NCI-H2107 treated with DMSO at 0.1 percent for 48 hours (cell line): ENCODE results near the gene SMIM35.
A peak's percentile ranks its signal among the peaks of the same experiment; 100 is the strongest.
"Not testable (repeated sequence)": the region's sequence is repeated elsewhere in the genome, so short reads cannot be mapped to it uniquely, and the experiment has no call there.

Source experiments
- DNase-seq: peaks from one replicate; lab custom pipeline; 2025; ENCODE audit not compliant: unreplicated experiment; lab: John Stamatoyannopoulos, UW

SMIM35 gene

DNA sequence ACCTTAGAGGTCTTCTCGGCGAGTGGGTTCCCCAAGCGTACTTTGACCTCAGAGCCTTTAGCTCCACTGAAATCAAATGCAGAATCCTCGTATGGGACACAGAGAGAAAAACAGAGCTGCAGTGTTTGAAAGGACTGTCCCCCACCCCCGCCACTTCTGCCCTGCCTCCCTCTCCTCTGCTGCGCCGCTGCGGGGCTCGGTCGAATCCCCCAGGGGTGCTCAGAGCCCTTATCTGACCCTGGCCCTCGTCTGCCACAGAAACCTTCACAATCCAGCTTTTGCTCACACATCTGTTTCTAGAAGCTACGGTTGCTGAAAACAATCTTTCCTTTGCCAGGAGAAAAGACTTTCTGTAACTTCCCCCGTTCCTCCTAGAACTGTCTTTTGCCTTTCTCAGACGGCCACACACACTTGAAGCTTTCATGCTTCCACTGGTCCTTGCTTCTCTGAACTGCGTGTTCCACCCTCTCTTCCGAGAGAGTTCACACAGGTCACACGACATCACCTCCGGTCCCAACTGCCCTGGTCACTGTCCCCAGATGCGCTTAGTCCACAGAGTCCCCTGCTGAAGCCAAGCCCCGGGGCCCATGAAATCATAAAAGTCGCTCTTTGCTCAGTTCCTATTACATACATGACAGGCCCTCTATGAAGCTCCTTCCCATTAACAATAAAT is 3.7 kb downstream of the SMIM35 start:
- no peak for DNase-seq

GRCh38 chr11:118081241-118081958 is 5.4 kb downstream of the SMIM35 start:
- DNase-seq, result no peak

- no peak for DNase-seq
These were observed 6.5 kb downstream of the SMIM35 start for GRCh38 chr11:118080296-118080695.

DNA sequence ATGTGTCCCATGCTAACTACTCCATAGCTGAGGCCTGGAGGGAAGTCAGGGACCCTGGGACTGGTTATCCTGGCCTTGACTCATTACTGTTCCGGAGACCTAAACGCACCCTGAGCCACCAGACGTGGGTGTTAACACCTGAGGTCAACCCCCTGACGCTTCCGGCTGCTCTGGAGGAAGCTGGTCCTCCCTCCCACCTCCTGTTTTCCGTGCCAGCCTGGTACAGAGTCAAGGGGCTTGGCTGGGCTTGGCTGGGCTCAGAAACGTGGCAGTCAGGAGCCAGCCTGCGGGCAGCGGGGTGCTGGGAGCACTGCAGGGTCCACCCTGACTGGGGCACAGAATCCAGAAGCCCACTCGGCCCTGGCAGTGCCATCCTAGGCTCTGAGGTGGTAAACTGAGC is 7.3 kb downstream of the SMIM35 start:
- DNase-seq, result no peak

DNA sequence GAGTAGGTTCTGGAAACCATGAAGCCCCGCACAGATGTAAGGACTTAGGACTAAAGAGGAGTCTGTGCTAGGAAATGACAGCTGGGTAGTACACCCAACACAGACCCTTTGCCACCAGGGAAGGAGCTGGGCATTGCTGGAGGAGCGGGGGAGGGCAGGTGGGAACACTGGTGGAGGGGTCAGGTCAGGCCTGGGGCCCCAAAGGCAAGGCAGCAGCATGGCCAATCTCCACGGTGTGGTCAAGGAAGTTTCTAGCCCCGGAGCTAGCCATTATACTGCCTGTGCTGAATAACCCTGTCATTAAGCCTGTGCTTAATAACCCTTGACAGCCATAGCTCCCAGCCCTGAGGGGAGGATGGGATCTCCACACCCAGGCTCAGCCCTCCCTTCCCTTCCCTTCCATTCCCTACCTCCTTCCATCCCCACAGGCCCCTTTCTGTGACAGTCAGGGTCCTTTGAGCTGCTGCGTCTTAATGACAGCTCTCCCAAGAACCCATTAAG is 7.8 kb downstream of the SMIM35 start:
- no peak for DNase-seq

GRCh38 chr11:118076754-118077281 is 9.9 kb downstream of the SMIM35 start, which contains the start of gene TMPRSS4:
TMPRSS4 (plus strand) TSS chr11:118077078; CDS start chr11:118077303, 225 bp downstream.
- peak; percentile 79 for DNase-seq

DNA sequence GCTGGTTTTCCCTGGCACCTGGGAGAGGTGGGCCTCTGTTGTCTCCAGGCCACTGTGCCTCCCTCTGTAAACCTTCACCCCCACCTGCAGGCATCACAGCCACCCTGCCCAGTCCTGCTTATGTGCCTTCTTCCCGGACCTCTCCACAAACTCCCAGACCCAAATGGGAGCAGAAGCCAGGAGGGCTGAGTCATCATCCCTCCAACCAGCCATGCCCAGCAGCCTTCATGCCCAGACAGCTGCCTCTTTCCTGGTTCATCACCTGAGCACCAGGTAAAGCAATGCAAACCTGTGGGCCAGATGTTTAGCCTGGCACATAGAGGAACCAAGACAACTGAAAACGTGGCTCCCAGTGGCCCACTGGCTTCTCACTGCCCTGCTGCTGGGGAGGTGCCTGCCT is 12.0 kb downstream of the SMIM35 start:
- DNase-seq, result no peak

DNA sequence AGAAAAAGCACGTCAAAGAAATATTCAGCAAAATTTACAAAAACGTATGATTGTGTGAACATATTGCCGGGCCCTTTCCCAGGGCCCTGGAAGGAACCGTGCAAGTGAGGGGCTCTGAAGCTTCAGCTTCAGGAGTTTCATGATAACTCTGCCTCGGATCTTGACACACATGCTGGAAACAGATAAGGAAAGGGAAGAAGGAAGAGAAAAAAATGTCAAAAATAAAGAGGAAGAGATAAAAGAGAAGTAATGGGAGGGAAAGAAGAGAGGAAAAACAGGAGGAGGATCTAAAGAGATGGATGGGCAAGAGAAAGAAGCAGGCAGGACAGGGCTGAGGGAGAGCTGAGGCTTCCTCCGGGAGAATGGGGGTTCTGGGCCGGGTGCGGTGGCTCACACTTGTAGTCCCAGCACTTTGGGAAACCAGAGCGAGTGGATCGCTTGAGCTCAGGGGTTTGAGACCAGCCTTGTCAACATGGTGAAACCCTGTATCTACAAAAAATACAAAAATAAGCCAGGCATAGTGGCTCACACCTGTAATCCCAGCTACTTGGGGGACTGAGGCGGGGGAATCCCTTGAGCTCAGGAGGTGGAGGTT is 12.6 kb downstream of the SMIM35 start:
- DNase-seq, result no peak

DNA sequence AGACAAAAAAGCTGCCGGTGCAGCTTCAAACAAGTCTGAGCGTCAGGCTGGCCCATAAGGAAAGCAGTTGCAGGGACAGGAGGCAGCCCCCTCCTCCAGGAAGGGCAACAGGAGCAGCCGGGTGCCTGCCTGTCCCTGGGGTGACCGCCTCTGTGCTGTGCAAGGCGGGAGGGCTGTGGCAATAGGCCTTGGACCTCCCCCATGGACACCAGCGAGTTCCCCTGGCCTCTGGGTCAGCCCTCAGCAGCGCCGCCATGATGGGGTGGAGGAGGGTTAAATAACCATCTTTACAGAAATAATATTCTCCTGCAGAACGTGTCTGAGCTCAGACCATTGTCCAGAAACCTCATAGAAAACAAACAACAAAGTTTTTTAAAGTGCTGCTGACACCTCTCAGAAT is 13.2 kb downstream of the SMIM35 start:
- DNase-seq, result no peak

GRCh38 chr11:118071416-118072030 is 15.2 kb downstream of the SMIM35 start:
- DNase-seq, result no peak

- DNase-seq, result no peak
These were observed 17.7 kb downstream of the SMIM35 start for GRCh38 chr11:118068945-118069612.

- DNase-seq, result no peak
These were observed 18.4 kb downstream of the SMIM35 start for GRCh38 chr11:118068206-118068944.

- DNase-seq, result no peak
These were observed 19.8 kb downstream of the SMIM35 start for GRCh38 chr11:118067006-118067405.

DNA sequence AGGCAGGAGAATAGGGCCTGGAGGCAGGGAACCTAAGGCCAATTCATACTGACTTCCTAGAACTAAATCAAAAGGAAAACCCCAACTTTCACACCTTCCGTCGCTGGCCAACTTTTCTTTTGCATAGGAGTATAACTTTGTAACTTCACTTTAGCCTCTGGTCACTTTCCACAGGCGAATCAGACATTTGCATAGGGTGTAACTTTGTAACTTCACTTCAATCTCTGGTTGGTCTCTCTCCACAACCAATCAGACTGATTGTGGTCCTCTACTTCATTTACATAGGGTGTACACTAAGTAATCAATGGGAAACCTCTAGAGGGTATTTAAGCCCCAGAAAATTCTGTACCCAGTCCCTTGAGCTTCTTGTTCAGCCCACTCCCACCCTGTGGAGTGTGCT is 21.4 kb downstream of the SMIM35 start:
- no peak for DNase-seq

DNA sequence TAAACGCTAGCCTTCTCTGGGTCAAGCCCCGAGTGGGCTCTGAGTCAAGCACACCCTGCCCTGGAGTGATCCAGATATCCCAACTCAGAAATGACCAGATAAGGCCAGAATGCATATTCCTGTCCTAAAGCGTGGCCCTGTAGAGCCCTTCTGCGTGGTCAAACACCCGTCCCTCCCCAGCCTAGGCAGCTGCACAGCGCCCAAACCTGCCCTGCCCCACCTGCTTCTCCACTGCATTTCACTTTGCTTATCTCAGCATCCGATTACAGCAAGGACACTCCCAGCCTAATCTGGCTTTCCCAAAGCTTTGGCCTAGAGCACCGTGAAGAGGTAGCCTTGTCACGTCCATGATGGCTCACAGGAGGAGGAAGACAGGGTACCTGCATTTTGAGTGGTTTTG is 21.8 kb downstream of the SMIM35 start:
- DNase-seq, result no peak

GRCh38 chr11:118062631-118063030 is 24.1 kb downstream of the SMIM35 start:
- DNase-seq, result not testable (repeated sequence)

- DNase-seq, result not testable (repeated sequence)
These were observed 24.6 kb downstream of the SMIM35 start for GRCh38 chr11:118062181-118062580.

DNA sequence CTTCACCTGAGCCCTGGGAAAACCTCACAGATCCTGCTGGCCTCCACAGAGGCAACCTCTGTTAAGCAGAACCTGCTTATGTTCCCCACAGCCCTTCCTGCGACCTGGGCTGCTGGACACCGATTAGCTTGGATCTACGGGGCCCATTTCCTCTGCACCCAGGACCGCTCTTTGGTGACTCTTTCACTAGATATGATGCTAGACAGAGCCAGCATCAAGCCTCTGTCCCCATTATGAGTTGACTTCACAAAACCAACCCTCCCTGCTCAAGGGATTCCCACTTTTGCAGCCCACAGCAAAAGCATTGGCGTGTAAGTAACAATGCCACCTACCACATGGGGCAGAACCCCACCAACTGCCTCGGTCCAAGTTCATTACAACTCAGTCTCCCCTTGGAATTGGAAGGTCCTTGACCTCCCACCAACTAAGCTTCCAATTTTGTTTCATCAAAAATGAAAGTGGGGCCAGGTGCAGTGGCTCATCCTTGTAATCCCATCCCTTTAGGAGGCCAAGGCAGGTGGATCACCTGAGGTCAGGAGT is 25.1 kb downstream of the SMIM35 start:
- DNase-seq, result no peak

GRCh38 chr11:118060869-118061268 is 25.9 kb downstream of the SMIM35 start:
- DNase-seq, result no peak
